Heart left ventricle (tissue), 13 donors: ENCODE results near the gene TMEM150B.

Source experiments
- CTCF ChIP-seq, 12 donors: fragments of 200-600 bp; sonication (generic) in 4 of 12; IDR thresholded peaks; one replicate each; pipeline versions ENCODE4 v1.5.0 to v1.8.0; 2018 to 2022; ENCODE audit warnings: antibody characterized with exemption in 12 of 12, mild to moderate bottlenecking in 5 of 12
- POLR2A ChIP-seq, 2 donors: fragments of 450-650 bp; IDR thresholded peaks; one replicate each; pipeline ENCODE4 v1.6.1; 2017; ENCODE audit warnings: antibody characterized with exemption in 2 of 2, mild to moderate bottlenecking in 2 of 2, moderate library complexity in 2 of 2
- donor health status: ischemic (EF 13 %, LVEDD 7.1; RV severe dilation, severe dysfunction).
- donor health status: DM: no; HTN: yes; CAD: no.
- donor health status: DM: no; HTN: no; CAD: no.
- donor health status: ischemic (EF 25% LVEDD 6.9; RV normal size, moderate dysfunction).
- donor health status: ischemic (EF 25% LVEDD 5.7; RV mildly dilated, moderate dysfunction).
- donor health status: ischemic (EF 35%, LVEDD 5.7; RV mildly dilated, moderate dysfunction).
- donor health status: nonischemic (EF 11% LVEDD 7.7; RV severe dilation, severe dysfunction).
- donor health status: DM: yes; HTN: yes; CAD: no.
- donor health status: PGD.
- donor health status: ischemic (EF 29% LVEDD 5.4; RV normal size, mild dysfunction).
- donor health status: nonischemic (EF 23%, LVEDD 6.1; RV moderate dilation, normal function).

DNA sequence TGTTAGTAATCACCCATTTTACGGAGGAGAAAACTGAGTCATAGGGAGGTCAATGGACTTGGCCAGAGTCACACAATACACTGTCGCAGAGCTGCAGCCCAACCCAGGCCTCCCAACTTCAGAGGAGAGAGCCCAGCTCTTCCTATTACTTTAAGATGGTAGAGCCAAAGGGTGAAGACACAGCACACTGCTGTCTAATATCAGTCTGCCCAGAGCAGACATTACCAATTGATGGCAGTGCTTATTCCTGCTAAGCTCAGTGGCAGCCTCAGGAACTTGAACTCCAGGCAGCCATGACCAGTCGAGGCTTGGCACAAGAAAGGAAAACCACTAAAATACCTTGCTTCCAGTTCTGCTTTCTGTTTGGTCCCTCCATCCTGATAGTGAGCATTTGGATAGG lies 18.4 kb downstream of the TMEM150B start:
- TF ChIP-seq CTCF (IDR thresholded peaks at IDR 0.05) (no peak), POLR2A (IDR thresholded peaks at IDR 0.05) (no peak)
